K562 (cell line): ENCODE measurements around the gene HOXA10. TPM values are rescaled to one million over a fixed set of nuclear protein-coding genes. Genes with fewer than 3 reads are reported as not detected.

ENCODE experiments used
- CBX8 ChIP-seq: fragments of 200-600 bp; sonication (generic); IDR thresholded peaks from 2 replicates; pipeline ENCODE4 v1.6.1; 2012; ENCODE audit warnings: borderline replicate concordance, mixed run types, low read depth, mild to moderate bottlenecking, moderate library complexity, mixed read lengths, low read length, control low read depth, inconsistent platforms; ENCODE audit not compliant: poor library complexity, severe bottlenecking; ENCODE audit errors: extremely low read depth
- DEAF1 ChIP-seq: fragments of 450-650 bp; formaldehyde crosslinking; IDR thresholded peaks from 2 replicates; pipeline ENCODE4 v1.4.0; 2020; ENCODE audit warnings: mild to moderate bottlenecking, moderate library complexity
- HMGXB4 ChIP-seq: sonication (generic); formaldehyde crosslinking; IDR thresholded peaks from 2 replicates; pipeline ENCODE4 v1.8.1; 2023; ENCODE audit warnings: mild to moderate bottlenecking, missing genetic modification reagents
- LCOR ChIP-seq: sonication (generic); formaldehyde crosslinking; IDR thresholded peaks from 2 replicates; pipeline ENCODE4 v1.8.0; 2022; ENCODE audit warnings: mild to moderate bottlenecking, missing genetic modification reagents
- NFATC3 ChIP-seq: fragments of 450-650 bp; IDR thresholded peaks from 2 replicates; pipeline ENCODE4 v1.6.1; 2017; ENCODE audit warnings: mild to moderate bottlenecking
- REST ChIP-seq, 2 experiments: fragments of 450-650 bp; formaldehyde crosslinking in 1 of 2; IDR thresholded peaks; 2 replicates each; pipeline versions ENCODE4 v1.4.0 to v1.6.1; 2014 to 2020; ENCODE audit warnings: mild to moderate bottlenecking in 2 of 2, borderline replicate concordance in 1 of 2, low read depth in 1 of 2
- TRIM25 ChIP-seq: fragments of 450-650 bp; IDR thresholded peaks from 2 replicates; pipeline ENCODE4 v1.7.0; 2016; ENCODE audit warnings: borderline replicate concordance
- XRCC3 ChIP-seq: fragments of 450-650 bp; IDR thresholded peaks from 2 replicates; pipeline ENCODE4 v1.6.1; 2017; ENCODE audit warnings: mild to moderate bottlenecking, moderate library complexity
- YY1 ChIP-seq, 3 experiments: IDR thresholded peaks; 2 replicates each; pipeline ENCODE4 v1.6.1; 2011; ENCODE audit warnings: low read length in 2 of 3, mild to moderate bottlenecking in 2 of 3, moderate library complexity in 2 of 3, borderline replicate concordance in 1 of 3, control low read depth in 1 of 3, low read depth in 1 of 3; ENCODE audit not compliant: insufficient read depth in 3 of 3, insufficient replicate concordance in 2 of 3, control insufficient read depth in 1 of 3, insufficient read length in 1 of 3; ENCODE audit errors: extremely low read depth in 1 of 3
- polyA plus RNA-seq, 8 experiments: library from polyadenylated mRNA; depleted of rRNA in 4 of 8; stranded (reverse) in 5 of 8; unstranded in 3 of 8; fragments of >200 nt; fragmentation: Nextera tagmentation in 2 of 8; fragmentation: Illumina TruSeq in 1 of 8; extraction: Ambion mirVana in 2 of 8; extraction: Trizol in 1 of 8; gene quantifications; 2 replicates each; pipeline versions ENCODE4 v1.2.1 to v1.2.3, GENCODE V29; 2011 to 2014; ENCODE audit warnings: inconsistent platforms in 1 of 8, missing spikeins in 1 of 8
- total RNA-seq, 7 experiments: library from RNA; depleted of rRNA in 6 of 7; stranded (reverse); fragments of >200 nt in 6 of 7; fragmentation: Illumina TruSeq in 2 of 7; extraction: Trizol in 2 of 7; gene quantifications; 2 replicates each; pipeline versions ENCODE4 v1.2.1 to v1.2.3, GENCODE V29; 2011 to 2021; ENCODE audit warnings: low replicate concordance in 1 of 7

The HOXA10 gene
- total and polyA plus RNA-seq, 9 of the 15 experiments (the other 6 are each of a cell fraction or from before 2014, with no cell fraction given), result not detected

GRCh38 chr7:27160546-27161213 lies 13.4 kb downstream of the HOXA10 start (continued):
- TF ChIP-seq REST (IDR thresholded peaks at IDR 0.05; ENCODE audit: borderline replicate concordance) (peak; percentile 69; the same call in 1 of the 2 replicates), REST (CRISPR knock-in tag; IDR thresholded peaks at IDR 0.05; ENCODE audit: low read depth) (no peak), TRIM25 (no peak), HMGXB4 (CRISPR knock-in tag) (no peak), NFATC3 (no peak), XRCC3 (no peak), CBX8 (no peak), DEAF1 (peak; percentile 86), YY1 (IDR thresholded peaks at IDR 0.05; ENCODE audit: borderline replicate concordance in 1 of 3, control insufficient read depth in 1 of 3, extremely low read depth in 1 of 3, insufficient read depth in 3 of 3, insufficient read length in 1 of 3, insufficient replicate concordance in 2 of 3, low read depth in 1 of 3, low read length in 2 of 3) (peak; percentile 78 to 97 (median 95)), LCOR (CRISPR knock-in tag) (0 out of 2 replicates have a peak, but pooled peaks have one; percentile 16)
- TF ChIP-seq, all 486 proteins: peak for 27
